GM12801 (cell line): ENCODE data around the gene ARPC5.

Experiments
- CTCF ChIP-seq: IDR thresholded peaks from one replicate; pipeline ENCODE4 v1.5.1; 2011; ENCODE audit warnings: control low read depth; ENCODE audit not compliant: insufficient read length; ENCODE audit errors: extremely low read depth

ARPC5 gene

GRCh38 chr1:183605904-183606303, 29.7 kb downstream of the ARPC5 start:
- TF ChIP-seq CTCF, result no peak

- TF ChIP-seq CTCF, result no peak
Observed at GRCh38 chr1:183604815-183605214, 30.8 kb downstream of the ARPC5 start.

- TF ChIP-seq CTCF, result no peak
Observed at GRCh38 chr1:183604038-183604808, 31.4 kb downstream of the ARPC5 start.

- TF ChIP-seq CTCF, result no peak
Observed at GRCh38 chr1:183602510-183602909, 33.1 kb downstream of the ARPC5 start.

- TF ChIP-seq CTCF, result no peak
Observed at GRCh38 chr1:183600634-183601033, 34.9 kb downstream of the ARPC5 start.

GRCh38 chr1:183600136-183600535, 35.4 kb downstream of the ARPC5 start:
- no peak for TF ChIP-seq CTCF

- TF ChIP-seq CTCF, result no peak
Observed at GRCh38 chr1:183598386-183598785, 37.2 kb downstream of the ARPC5 start.
